ENCODE measurements around the gene PTRH1.
A peak's percentile ranks its signal among the peaks of the same experiment; 100 is the strongest.

The PTRH1 gene

DNA sequence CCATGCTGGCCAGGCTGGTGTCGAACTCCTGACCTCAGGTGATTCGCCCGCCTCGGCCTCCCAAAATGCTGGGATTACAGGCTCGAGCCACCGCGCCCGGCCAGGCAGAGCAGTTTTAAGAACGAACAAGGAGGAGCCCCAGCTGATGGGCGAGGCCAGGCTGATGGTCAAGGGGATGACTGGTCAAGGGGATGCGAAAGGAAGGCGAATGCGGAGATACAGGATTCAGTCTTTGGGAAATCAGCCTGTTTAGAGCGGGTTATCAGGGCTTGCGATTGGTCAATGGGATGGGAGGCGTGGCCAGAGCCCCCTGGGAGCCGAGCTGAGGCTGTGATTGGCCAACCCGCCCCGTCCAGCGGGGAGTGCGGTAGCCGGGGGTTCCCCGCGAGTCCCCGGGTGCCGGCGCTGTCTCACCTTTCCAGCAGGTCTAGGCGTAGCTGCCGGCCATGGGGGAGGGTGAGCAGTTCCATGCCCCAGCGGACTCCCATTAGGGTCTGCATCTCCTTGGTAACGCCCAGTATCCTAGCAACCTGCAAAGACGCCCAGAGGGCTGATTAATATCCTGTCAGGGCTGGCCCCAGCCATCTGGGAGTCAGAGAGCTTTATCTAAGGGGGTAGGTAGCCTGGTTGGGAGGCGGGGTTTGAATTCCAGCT lies 27.1 kb upstream of the PTRH1 start:
- DNase-seq (ENCODE audit: insufficient read length, low spot score) (no peak), FAIRE-seq (no peak)

DNA sequence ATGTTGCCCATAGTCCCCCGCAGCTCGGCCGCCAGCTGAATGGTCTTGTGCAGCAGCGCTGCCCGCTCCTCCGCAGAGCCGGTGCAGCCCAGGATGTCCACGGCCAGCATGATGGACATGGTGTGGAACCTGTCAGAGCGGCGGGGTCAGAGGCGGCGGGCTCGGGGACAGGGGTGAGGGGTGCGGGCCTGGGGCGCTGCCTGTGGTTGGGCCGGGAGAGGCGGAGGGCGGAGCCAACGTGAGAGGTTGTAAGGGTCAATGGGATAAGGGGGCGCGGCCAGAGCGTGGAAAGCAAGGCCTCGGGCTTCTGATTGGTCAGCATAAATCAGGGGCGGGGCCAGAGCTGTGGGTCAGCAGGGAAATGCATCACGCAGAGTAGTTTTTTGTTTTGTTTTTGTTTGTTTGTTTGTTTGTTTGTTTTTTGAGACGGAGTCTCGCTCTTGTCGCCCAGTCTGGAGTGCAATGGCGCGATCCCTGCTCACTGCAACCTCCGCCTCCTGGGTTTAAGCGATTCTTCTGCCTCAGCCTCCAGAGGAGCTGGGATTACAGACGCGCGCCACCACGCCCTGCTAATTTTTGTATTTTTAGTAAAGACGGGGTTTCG lies 26.5 kb upstream of the PTRH1 start:
- no peak for FAIRE-seq

DNA sequence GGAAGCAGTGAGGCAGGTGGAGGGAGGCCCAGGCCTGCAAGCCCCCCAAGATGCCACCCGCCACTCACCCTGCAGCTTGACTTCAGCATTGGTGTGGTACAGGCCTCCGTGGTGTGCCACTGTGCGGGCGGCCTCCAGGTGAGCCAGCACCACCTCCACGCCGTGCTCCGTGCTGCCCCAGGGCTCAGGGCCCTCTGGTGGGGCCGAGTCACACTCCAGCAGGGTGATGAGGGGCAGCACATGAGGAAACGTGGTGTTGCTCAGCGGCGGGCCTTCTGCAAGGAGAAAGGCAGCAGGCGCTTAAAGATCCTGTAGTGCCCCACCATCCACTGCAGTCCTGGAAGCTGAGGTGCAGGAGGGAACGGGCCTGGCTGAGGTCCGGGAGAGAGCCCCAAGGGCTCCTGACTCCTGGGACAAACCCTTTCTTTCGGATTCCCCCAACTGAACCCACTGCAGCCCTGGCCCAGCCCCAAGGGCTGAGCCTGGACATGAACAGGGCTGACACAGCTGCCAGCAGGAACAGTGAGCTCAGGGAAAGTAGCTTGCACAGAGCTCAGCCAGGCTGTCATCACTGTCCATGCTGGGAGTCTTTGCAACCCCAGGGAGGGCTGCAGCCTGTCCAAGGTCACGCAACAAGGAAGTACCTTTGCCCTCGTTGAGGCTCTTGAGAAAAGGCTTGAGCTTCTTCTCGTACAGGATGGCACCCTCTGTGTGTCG lies 24.3 kb upstream of the PTRH1 start:
- no peak for FAIRE-seq
- DNase-seq (ENCODE audit: insufficient read length, low spot score), result no peak

More for the DNA sequence above, 26.5 kb upstream of the PTRH1 start:
- no peak for DNase-seq (ENCODE audit: insufficient read length, low spot score)

DNA sequence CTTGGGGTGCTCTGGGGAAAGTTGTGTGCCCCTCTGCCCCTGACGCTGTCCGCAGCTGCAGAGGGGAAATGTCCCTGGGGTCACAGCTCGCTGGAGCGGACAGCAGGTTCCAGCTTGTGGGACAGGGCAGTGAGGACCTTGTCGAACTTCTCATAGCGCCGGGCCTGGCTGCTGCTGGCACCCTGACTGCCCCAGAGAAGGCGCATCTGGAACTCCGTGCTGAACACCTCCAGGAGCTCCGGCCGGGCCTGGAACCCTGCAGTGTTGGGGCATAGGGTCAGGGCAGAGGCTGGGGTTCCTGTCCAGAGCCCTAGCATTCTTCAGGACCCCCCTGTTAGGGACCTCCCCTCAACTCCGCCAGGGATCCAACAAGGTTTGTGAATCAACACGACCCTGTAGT lies 23.2 kb upstream of the PTRH1 start:
- no peak for FAIRE-seq
- DNase-seq (ENCODE audit: insufficient read length, low spot score), result no peak

DNA sequence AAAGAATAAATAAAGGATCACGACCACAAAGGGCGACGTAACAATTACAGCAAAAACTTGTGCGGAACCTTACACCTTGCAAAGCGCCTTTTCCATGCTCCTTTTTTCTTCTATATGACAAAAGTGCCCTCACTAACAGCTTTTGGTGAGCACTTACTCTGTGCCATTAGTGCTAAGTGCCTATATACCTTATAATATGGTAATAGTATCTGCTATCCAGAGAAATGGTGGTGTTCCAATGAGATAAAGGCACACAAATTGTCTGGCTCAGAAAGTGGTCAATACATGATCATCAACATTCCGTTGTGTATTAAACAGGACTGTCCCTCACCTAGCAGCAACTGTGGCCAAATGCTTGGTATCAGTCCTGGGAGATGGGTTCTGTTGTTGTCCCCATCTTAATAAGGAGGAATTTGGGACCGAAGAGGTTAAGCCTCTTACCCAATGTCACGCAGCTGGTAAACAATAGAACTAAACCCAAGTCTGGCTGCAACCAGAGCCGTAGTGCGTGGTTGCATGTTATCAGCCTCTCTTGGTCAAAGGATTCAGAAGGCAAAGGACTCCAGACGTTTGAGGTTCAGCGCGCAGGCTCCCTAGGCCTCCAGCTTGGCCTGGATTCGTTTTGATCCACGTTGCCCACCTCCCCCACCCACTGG lies 20.2 kb upstream of the PTRH1 start:
- no peak for DNase-seq (ENCODE audit: insufficient read length, low spot score)
- no peak for FAIRE-seq

DNA sequence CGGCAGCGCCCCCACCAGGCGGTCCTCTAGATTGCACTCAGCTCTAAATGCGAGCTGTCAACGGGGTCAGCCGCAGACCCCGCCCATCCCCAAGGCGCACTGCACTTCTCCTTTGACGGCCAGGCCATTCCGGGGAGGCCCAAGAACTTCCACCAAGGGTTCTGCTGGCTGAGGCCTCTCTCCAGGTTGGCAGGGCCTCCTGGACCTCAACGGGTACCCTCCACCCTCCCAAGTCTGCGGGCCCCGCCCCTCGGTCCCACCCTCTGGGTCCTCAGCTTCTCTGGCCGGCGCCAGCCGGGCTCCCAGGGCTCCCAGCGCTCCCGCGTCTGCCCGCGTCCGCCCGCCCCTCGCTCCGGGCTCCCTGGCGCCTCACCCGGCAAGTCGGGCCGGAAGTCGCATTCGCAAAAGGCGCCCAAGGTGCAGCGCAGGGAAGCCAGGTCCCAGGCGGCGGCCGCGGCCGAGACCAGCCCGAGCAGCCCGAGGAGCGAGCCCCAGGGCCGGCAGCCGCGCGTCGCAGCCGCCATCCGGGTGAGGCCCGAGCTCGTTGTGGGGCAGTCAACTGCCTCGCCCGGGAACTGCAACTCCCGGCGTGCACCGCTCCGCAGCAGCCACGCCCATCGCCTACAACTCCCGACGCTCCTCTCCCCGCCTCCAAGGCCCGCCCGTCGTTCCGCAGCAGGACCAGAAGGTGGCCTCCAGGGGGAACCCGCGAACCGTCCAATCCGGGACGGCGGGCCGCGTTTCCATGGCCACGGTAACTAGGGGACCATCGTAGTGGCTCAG lies 19.5 kb upstream of the PTRH1 start, which contains the start of gene TOR2A:
TSS of gene TOR2A (minus strand) at position 548 of the 783 bp plus-strand sequence. CDS start at position 524, 24 bp downstream.
- DNase-seq (ENCODE audit: insufficient read length, low spot score) (peak; percentile 89), FAIRE-seq (peak; percentile 96)

DNA sequence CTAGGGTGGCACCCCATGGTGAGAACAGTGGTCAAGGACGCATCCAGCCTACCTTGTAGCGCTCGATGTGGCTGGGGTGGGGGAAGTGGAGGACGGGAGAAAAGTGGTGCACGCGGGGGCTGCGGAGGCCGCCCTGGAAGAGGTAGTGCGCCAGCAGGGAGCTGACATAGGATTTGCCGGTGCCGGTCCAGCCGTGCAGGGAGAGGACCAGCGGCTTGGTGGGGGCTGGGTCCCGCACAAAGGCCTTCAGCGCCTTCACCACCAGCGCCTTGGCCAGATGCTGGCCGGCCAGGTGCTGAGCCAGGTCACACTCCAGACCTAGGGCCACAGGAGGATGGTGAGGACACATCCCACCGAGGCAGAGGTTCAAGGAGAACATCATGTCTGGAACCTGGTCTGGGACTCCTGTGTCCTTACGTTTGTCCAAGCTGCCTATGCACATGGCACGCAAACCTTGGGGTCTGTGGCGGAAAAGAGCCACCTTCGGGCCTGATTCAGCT lies 18.8 kb upstream of the PTRH1 start:
- no peak for DNase-seq (ENCODE audit: insufficient read length, low spot score)
- FAIRE-seq, result no peak

DNA sequence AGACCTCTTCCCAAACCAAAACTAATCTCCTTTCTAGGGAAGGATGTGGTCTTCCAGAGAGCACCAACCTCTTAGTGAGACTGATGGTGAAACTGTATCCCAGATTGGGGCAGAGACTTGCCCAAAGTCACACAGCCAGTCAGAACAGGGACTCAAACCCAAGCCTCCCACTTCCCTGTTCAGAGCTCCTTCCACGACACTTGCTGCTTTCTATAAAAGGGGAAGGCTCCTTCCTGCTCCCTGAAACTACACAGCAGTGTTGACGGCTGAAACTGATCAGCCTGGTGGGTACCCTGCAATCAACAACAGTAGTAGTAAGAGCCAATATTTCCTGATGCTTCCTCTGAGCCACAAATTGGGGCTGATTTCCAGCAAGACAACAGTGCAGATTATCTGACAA lies 18.2 kb upstream of the PTRH1 start:
- DNase-seq (ENCODE audit: insufficient read length, low spot score), result no peak

DNA sequence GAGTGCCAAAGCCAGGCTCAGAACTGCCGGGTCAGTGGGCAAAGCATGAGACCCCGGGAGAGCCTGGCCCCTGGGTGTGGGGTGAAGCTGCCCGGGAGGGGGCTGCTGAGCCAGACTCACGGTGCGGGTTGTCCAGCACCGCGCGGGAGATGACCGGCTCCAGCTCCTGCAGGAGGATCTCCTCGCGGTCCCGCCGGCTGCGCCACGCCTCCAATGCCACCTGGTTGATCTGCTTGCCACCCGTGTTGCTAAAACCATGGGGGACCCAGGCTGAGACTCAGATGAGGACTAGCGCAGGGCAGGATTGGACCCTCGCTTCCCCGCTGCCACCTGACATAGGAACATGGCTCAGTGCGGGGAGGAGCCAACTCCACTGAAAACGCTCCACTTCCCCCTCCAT lies 17.0 kb upstream of the PTRH1 start:
- no peak for DNase-seq (ENCODE audit: insufficient read length, low spot score)
- FAIRE-seq, result no peak

More for the DNA sequence above, 18.2 kb upstream of the PTRH1 start:
- no peak for FAIRE-seq

DNA sequence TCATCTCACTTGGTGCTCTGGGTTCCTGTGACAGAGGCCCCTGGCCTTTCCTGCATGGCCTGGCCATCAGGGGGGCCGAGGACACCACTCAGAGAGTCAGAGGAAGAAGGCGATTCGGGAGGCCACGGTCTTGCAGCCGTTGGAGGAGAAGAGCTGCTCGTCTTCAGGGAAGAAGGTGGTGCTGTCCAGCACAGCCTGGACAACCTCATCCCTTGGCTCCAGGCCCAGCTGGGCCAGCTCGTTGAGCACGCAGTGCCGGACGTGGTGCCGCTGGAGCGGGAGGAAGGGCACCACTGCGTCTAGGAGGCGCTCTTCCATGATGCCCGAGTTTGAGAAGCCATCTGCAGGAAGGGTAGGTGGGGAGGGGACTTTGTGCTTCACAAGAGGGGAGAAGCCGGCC lies 16.5 kb upstream of the PTRH1 start:
- no peak for FAIRE-seq
- no peak for DNase-seq (ENCODE audit: insufficient read length, low spot score)

DNA sequence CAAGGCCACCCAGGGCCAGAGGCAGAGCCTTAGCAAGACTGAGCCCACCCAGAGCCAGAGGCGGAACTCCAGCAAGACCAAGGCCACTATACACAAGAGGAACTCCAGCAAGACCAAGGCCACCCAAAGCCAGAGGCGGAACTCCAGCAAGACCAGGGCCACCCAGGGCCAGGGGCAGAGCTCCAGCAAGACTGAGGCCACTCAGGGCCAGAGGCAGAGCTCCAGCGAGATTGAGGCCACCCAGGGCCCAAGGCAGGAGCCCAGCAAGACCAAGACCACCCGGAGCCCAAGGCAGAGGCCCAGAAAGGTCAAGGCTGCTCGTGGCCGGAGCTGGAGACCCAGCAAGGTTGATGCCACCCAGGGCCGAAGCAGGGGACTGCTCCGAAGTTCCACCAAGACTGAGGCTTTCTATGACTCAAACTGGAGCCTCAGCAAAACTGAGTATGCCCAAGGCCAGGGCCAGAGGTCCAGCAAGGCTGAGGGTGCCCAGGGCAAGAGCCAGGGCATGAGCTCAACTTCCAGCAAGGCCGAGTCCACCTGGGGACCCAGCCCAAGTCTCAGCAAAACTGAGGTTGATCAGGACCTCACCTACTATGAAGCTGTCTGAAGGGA lies 15.4 kb upstream of the PTRH1 start:
- no peak for FAIRE-seq
- DNase-seq (ENCODE audit: insufficient read length, low spot score), result no peak

DNA sequence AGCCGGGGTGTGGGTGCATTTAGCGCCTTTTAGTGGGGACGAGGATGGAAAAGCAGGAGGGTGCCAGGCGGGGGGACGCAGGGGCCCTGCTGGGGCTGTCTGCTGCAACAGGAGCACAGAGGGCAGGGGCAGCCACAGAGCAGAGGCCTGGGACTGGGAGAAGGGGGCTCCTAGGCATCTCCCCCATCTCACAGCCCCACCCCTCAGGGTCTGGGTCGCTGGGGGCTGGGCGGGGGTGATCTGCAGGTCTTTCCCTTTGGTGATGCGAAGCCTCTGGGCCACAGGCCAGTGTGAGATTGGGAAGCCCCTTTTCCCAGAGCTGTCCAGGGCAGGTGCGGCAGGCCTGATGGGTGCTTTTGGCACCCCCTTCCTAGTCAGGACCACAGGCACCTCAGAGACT lies 14.8 kb upstream of the PTRH1 start:
- no peak for FAIRE-seq
- no peak for DNase-seq (ENCODE audit: insufficient read length, low spot score)

DNA sequence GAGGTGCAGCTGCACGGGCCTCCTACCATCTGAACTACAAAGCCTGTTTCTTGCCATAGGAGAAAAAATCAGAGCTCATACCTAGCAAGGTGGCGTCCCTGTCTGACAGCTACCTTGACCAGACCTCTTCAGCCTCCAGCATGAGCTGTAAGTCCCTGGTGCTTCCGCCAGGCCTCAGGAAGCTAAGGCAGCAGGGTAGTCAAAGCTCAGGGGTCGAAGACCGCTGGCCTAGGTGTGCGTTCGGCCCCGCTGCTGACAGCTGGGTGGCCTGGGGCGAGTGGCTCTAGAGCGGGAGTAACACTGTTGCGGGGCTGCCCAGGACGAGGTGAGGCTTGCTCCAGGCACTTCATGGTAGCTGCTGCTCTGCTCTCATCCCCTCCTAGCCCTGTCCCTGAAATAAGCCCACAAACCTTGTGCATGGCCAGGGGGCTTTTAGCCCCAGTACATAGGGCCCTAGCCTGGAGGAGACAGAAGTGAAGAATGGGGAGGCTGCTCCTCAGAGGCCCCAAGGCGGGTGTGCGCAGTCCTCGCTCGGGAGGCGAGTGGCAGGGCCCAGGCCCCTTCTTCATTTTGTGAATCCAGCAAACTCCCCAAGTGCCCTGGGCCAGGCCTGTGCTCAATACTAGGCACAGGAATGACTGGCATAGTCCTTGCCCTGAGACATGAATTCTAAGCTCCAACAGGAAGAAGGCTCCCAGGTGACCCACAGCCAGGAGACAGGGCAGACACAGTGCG lies 14.2 kb upstream of the PTRH1 start:
- FAIRE-seq, result no peak

DNA sequence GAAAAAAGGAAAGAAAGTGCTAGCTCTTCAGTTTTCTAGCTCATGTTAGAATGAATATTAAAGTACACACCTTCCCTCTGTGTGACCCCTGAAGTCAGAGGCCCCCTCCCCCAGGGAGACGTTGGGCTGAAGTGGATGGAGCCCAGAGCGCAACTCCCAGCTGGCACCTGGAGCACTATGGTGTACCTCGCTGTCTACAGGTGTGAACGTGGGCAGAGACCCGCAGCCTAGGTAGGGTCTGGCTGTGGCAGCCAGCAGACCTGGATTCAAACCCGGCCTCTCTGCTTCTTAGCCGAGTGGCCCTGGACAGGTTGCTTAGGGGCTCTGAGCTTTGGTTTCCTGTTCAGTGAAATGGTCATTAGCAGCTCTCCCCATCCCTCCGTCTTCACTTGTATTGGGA lies 13.3 kb upstream of the PTRH1 start:
- no peak for FAIRE-seq
- DNase-seq (ENCODE audit: insufficient read length, low spot score), result no peak

More for the DNA sequence above, 14.2 kb upstream of the PTRH1 start:
- no peak for DNase-seq (ENCODE audit: insufficient read length, low spot score)

DNA sequence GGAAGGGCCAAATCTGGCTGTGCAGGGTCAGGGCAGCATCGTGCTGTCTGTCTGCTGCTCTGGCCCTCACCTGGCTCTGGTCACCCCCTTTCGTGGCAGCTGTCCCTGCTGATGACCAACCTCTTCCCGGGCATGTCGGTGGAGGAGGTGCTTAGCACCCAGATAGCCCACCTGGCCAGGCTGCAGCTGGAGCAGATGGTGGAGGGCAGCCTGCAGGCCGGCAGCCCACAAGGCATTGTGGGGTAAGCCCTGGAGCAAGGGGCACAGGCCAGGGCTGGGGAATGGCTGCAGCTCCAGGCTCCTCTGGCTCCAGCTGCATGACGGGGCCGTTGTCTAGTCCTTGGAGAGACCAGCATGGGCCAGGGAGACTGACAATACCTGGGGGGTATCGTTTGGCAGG lies 11.4 kb upstream of the PTRH1 start:
- FAIRE-seq, result no peak
- DNase-seq (ENCODE audit: insufficient read length, low spot score), result no peak

DNA sequence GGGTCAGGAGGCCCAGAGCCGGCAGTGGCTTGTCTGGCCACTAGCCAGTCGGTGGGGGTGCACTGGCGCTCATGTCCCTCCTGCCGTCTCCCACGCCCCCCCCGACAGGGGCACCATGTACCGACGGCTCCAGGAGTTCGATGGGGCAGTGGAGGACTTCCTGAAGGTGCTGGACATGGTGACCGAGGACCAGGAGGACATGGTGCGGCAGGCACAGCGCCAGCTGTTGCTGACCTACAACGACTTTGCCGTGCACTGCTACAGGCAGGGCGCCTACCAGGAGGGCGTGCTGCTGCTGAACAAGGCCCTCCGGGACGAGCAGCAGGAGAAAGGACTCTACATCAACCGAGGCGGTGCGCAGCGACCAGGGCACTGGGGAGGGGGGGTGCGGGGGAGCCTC lies 8.5 kb upstream of the PTRH1 start:
- no peak for DNase-seq (ENCODE audit: insufficient read length, low spot score)
- FAIRE-seq, result no peak

DNA sequence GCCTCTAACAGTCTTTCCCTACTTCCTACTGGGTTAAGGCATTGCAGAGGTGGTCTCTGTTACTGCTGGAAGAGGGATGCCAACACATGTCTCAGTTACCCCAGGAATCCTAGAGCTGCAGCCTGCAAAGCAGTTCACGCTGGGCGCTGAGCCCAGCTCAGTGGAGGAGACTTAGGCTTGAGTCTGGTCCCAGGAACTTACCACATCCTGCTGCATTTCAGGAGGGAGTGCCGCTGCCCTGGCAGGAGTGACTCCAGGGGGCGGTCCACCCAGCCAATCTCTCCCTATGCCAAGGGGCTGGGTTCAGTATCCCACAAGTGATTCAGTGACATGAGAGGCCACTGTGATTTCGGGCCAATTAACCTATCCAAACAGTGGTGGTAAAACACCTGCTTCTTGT lies 8.0 kb upstream of the PTRH1 start:
- DNase-seq (ENCODE audit: insufficient read length, low spot score), result peak; percentile 39
- FAIRE-seq, result no peak

DNA sequence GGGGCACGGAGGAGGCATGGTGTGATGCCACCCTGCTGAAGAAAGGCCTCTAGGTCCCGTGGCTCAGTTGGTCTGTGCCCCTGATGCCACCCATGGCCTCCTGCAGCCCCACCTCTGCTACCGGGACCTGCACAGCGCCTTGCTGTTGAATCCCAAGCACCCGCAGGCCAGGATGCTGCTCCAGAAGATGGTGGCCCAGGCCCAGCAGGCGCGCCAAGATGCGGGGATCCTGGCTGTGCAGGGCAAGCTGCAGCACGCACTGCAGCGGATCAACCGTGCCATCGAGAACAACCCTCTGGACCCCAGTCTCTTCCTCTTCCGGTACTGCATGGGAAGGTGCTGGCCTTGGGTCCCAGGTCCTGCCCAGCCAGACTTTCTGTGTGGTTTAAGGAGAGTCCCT lies 7.5 kb upstream of the PTRH1 start:
- DNase-seq (ENCODE audit: insufficient read length, low spot score) (no peak), FAIRE-seq (no peak)

DNA sequence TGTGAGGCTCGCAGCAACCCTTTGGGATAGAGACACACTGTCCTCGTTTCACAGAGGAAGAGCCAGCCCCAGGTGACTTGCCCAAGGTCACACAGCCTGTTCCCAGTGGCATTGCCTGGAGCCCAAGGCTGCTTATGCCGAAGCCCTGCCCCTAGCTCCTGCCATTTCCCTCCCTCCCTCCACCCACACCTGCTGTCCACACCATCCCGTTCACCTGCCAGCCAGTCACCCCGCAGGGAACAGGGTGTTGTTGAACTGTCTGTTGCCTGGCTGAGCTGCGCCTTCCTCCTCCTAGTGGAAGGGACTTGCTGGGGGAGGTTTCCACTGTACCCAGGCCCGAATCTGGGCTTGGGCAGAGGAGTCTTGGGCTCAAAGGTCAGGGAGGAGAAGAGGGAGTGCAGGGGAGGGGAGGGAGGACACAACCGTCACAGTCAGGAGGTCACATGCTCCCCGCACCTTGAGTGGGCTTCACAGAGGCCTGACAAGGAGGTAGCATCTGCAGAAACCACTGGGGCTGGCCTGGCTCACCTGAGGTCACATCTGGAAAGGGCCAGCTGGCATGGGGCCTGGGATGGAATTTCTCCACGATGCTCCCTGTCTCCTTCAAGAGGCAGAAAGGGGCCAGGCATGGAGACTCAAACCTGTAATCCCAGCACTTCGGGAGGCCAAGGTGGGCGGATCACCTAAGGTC lies 6.7 kb upstream of the PTRH1 start:
- FAIRE-seq, result no peak
- no peak for DNase-seq (ENCODE audit: insufficient read length, low spot score)
